ENCODE data around the gene VPS37D.
"Not testable (repeated sequence)": the region's sequence is repeated elsewhere in the genome, so short reads cannot be mapped to it uniquely, and the experiment has no call there.

The VPS37D gene

DNA sequence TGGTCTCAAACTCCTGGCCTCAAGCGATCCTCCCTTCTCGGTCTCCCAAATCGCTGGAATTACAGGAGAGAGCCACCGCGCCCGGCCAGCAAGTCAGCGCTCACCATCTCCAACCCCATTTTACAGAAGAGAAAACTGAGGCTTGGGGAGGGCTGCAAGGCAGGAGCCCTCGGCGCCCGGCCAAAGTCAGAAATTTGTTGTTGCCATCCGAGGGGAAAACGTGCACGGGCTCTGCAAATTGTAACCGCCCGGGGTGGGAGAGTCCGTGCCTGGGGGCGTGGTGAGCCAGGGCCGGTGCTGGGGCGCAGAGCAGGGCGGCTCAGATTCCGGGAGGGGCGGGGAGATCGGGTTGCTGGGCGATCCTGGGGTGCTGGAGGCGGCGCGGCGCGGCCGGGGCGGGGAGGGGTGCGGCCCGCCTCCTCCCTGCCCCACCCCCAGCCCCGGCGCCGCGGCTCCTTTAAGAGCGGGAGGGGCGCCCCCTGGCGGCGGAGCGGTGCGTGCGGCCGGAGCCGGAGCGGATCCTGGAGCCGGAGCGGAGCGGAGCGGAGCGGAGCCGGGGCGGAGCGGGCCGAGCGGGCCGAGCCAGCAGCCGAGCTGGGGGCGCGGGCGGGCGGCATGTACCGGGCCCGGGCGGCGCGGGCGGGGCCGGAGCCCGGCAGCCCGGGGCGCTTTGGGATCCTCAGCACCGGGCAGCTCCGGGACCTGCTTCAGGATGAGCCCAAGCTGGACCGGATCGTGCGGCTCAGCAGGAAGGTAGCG, at the start of gene VPS37D:
Gene VPS37D (plus strand): TSS at position 488 of the 759 bp plus-strand sequence. CDS start 128 bp downstream, at position 616.
- DNase-seq = peak; percentile 86

GRCh38 chr7:73618538-73618937, 49.1 kb upstream of the VPS37D start:
- DNase-seq = no peak

DNA sequence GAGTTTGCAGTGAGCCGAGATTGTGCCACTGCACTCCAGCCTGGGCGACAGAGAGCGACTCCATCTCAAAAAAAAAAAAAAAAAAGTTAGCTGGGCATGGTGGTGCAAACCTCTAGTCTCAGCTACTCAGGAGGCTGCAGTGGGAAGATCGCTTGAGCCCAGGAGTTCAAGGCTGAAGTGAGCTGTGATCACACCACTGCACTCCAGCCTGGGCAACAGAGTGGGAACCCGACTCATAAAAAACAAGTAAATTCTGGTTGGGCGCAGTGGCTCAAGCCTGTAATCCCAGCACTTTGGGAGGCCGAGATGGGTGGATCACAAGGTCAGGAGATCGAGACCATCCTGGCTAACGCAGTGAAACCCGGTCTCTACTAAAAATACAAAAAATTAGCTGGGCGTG, 48.2 kb upstream of the VPS37D start:
- DNase-seq = not testable (repeated sequence)

GRCh38 chr7:73621168-73622063, 46.2 kb upstream of the VPS37D start:
- no peak for DNase-seq

DNA sequence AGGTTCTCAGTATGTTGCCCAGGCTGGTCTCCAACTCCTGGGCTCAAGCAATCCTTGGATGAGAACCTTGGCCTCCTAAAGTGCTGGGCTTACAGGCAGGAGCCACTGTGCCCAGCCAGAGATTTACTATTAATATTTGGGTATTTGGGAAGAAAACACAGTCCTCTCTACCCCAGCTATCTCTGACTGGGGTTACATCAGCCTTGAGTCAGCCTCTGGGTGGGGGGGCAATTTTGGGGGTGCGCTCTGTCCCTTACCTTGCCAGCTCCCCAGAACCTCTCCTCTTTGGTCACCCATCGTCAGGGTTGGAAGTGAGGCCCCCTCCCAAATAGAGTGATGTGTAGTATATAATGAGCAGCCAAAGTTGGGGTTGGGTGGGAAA, 45.1 kb upstream of the VPS37D start:
- DNase-seq = no peak

GRCh38 chr7:73622909-73623797, 44.5 kb upstream of the VPS37D start:
- DNase-seq = no peak

DNA sequence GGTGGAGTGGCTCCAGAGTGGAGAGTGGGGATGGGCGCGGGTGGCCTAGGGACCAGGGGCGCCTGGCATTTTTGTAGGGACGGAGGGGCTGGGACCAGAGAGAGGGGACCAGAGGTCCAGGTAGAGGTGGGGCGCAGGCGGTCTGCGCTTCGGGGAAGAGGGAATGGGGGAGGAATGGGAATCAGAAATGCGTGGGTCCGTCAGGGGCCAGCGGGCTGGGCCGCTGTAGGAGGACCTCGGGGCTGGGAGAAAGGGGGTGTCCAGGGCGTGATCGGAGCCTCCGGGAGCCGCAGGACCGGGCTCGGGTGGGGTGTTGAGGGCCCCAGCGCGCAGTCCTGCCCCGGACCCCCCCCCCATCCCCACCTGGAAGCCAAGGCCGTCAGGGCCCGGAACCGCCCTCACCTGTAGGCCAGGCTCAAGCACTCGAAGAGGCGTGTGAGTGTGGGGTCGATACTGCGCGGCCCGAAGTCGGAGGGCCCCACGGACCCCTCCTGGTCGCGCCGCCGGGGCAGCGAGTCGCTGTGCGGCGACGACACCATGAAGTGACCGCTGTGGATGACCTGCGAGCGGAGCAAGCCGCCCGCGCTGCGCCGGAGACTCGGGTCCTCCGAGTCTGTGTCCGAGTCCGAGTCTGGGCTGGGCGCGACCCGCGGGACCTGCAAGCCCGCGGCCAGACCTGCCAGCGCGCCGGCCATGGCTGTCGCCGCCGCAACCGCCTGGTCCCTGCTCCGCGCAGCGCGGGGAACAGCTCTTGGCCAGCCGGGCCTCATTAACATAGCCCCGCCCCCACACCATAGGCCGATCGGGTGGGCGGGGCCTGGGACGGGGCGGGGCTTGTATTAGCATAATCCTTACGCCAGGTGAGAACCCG, 43.6 kb upstream of the VPS37D start, which contains the start of gene MLXIPL:
Gene MLXIPL (minus strand): TSS at position 725 of the 871 bp plus-strand sequence. CDS start 30 bp downstream, at position 695.
- peak; percentile 29 for DNase-seq

DNA sequence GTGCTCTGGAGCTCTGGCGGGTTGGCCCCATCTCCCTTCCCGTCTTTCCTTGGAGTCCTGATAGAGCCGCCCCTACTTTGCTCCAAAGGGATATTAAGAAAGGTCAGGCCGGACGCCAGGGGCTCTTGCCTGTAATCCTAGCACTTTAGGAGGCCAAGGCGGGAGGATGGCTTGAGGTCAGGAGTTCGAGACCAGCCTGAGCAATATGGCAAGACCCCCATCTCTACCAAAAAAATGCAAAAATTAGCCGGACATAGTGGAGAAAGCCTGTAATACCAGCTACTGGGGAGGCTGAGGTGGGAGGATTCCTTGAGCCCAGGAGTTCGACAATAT, 43.0 kb upstream of the VPS37D start:
- no peak for DNase-seq

DNA sequence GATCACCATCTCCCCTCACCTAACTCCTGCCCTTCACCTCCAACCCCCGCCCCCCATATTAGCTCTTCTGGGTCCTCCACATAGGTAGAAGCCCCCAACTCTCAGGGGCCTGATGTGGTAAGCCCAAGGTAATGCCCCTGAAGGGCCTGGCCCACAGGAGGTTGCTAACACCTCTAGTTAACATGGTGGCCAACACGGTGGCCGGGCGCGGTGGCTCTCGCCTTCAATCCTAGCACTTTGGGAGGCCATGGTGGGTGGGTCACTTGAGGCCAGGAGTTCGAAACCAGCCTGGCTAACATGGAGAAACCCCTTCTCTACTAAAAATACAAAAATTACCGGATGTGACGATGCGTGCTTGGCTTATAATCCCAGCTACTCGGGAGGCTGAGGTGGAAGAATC, 42.4 kb upstream of the VPS37D start:
- no peak for DNase-seq

DNA sequence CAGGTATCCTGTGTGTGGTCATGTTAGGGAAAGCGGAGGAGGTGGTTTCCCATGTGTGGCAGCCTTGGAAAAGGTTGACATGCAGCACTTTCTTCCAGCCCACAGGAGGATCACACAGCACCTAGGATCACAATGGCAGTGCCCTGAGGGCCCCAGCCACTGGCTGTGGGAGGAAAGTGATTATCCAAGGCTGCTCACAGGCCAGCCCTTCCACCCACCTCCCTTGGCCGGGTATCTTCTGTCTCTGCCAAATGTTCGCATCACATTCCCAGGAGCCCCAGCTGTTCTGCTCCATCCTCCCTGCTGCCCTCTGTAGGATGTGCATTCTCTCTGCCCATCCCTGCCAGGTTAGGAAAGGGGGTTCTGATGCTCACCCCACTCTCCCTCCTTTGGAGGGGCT, 40.8 kb upstream of the VPS37D start:
- DNase-seq = no peak

- DNase-seq = no peak
Observed at GRCh38 chr7:73628504-73628903, 39.1 kb upstream of the VPS37D start.

DNA sequence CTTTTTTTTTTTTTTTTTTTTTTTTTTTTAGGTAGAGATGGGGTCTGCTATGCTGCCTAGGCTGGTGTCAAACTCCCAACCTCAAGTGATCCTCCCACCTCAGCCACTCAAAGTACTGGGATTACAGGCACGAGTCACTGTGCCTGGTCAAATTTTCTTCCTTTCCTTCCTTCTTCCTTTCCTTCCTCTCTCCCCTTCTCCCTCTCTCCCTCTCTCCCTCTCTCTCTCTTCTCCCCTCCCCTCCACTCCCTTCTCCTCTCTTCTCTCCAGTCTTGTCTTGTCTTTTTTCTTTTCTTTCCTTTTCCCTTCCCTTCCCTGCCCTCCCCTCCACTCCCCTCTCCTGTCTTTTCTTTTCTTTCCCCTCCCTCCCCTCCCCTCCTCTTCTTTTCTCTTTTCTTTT, 36.1 kb upstream of the VPS37D start:
- DNase-seq = no peak

GRCh38 chr7:73633323-73633722, 34.3 kb upstream of the VPS37D start:
- DNase-seq = no peak

DNA sequence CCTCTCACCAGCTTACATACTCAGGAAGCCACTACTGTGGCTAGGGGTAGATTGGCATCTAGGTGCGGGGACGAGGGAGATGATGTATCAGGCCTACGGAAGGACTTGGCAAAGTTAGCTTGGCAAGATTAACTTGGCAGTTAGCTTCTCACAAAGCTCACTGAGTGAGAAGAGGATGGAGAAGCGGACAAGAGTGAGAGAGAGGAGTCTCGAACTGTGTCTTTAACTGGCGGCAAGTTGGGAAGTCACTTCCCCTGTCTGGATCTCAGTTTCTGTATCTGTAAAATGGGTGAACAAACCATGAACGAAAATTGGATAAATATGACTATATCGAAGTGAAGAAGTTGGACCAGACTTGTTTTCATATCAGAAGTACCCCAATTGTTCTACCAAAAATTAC, 33.8 kb upstream of the VPS37D start:
- DNase-seq = no peak

- no peak for DNase-seq
Observed at GRCh38 chr7:73635428-73636200, 32.0 kb upstream of the VPS37D start.

GRCh38 chr7:73638911-73639310, 28.7 kb upstream of the VPS37D start:
- DNase-seq = no peak

DNA sequence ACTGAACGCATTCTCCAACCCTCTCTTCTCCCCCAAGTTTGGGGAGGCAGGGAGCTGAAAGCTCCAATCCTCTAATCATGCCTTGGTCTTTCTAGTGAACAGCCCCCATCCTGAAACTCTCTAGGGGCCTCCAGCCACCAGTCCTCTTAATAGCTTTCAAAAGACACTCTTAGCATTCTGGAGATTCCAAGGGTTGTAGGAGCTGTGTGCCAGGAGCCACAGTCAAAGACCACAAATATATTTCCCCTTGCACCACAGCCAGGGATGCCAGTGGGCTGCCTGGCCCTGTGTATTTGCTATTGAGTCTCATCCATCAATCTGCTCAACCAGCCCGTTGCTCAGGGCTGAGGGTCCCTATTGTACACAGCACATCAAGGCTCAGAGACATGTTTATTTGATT, 24.8 kb upstream of the VPS37D start:
- no peak for DNase-seq

- DNase-seq = no peak
Observed at GRCh38 chr7:73644688-73645286, 22.8 kb upstream of the VPS37D start.

GRCh38 chr7:73645643-73646174, 21.9 kb upstream of the VPS37D start:
- no peak for DNase-seq

Data from stimulated activated naive CD4-positive, alpha-beta T cell treated with Interleukin-2 at 50 U/mL for 16 hours (primary cell).